GM12891 (cell line): ENCODE data around the gene ABCA2.

Experiments
- POLR2A ChIP-seq: IDR thresholded peaks from 2 replicates; pipeline ENCODE4 v1.6.1; 2011; ENCODE audit warnings: low read depth, low read length, control low read depth
- TAF1 ChIP-seq: IDR thresholded peaks from 2 replicates; pipeline ENCODE4 v1.6.1; 2011; ENCODE audit warnings: low read depth, low read length, control low read depth

- TF ChIP-seq POLR2A (no peak), TAF1 (no peak)
Observed at GRCh38 chr9:136972743-136973142, 55.3 kb downstream of the ABCA2 start.
